Right atrium auricular region (tissue), 2 donors: ENCODE measurements around the gene ODC1. TPM values are rescaled to one million over a fixed set of nuclear protein-coding genes. Genes with fewer than 3 reads are reported as not detected.

Experiments
- DNase-seq: peaks from one replicate; pipeline ENCODE4 v3.0.0-alpha.2; 2019; ENCODE audit warnings: low spot score
- H3K27ac ChIP-seq, 2 donors: fragments of 200-600 bp; sonication (generic); 1 replicate in 1 of 2; 2 replicates in 1 of 2; pipeline ENCODE4 v1.5.1; 2016 to 2019
- H3K27me3 ChIP-seq, 2 donors: fragments of 200-600 bp; sonication (generic); one replicate each; pipeline versions ENCODE4 v1.5.1 to v1.6.0; 2017 to 2019
- H3K36me3 ChIP-seq: fragments of 200-600 bp; sonication (generic); one replicate; pipeline ENCODE4 v1.5.1; 2016
- H3K4me1 ChIP-seq, 2 donors: fragments of 200-600 bp; sonication (generic); one replicate each; pipeline versions ENCODE4 v1.5.1 to v1.6.0; 2017 to 2019
- H3K4me3 ChIP-seq, 2 donors: fragments of 200-600 bp; sonication (generic); 1 replicate in 1 of 2; 2 replicates in 1 of 2; pipeline ENCODE4 v1.5.1; 2017 to 2019; ENCODE audit warnings: mild to moderate bottlenecking in 1 of 2, moderate library complexity in 1 of 2
- H3K9me3 ChIP-seq, 2 donors: fragments of 200-600 bp; sonication (generic); one replicate each; pipeline ENCODE4 v1.5.1; 2019
- CTCF ChIP-seq, 2 donors: fragments of 200-600 bp; sonication (generic); IDR thresholded peaks; one replicate each; pipeline ENCODE4 v1.5.1; 2019; ENCODE audit warnings: antibody characterized with exemption in 2 of 2
- total RNA-seq, 2 donors: library from RNA; depleted of rRNA; stranded (reverse); fragments of >200 nt; gene quantifications; one replicate each; pipeline ENCODE4 v1.1.0, GENCODE V29; 2016

The ODC1 gene
- total RNA-seq, 2 donors from 2014 or later, result 41.3 to 73.9 TPM

GRCh38 chr2:10453905-10454298 lies 5.8 kb upstream of the ODC1 start:
- Histone ChIP-seq H3K36me3 (no peaks in the 10 kb centered on the region), H3K27ac (no peak overlapping the region), H3K4me1 (peaks cover 0 to 36% of the 10 kb centered on the region in 2 donors), H3K27me3 (no peaks in the 10 kb centered on the region), H3K4me3 (no peak overlapping the region), H3K9me3 (no peaks in the 10 kb centered on the region)
- no peak for TF ChIP-seq CTCF (IDR thresholded peaks at IDR 0.05)
- no peak for DNase-seq

GRCh38 chr2:10452956-10453904 lies 5.1 kb upstream of the ODC1 start:
- Histone ChIP-seq H3K4me1 (peaks cover 0 to 39% of the 10 kb centered on the region in 2 donors), H3K27ac (no peak overlapping the region), H3K27me3 (no peaks in the 10 kb centered on the region), H3K36me3 (no peaks in the 10 kb centered on the region), H3K9me3 (no peaks in the 10 kb centered on the region), H3K4me3 (no peak overlapping the region)
- no peak for TF ChIP-seq CTCF (IDR thresholded peaks at IDR 0.05)
- DNase-seq, result no peak

- Histone ChIP-seq H3K36me3 (no peaks in the 10 kb centered on the region), H3K4me3 (no peak overlapping the region), H3K27ac (no peak overlapping the region), H3K27me3 (no peaks in the 10 kb centered on the region), H3K9me3 (no peaks in the 10 kb centered on the region), H3K4me1 (peaks cover 0 to 36% of the 10 kb centered on the region in 2 donors)
- DNase-seq, result no peak
- no peak for TF ChIP-seq CTCF (IDR thresholded peaks at IDR 0.05)
These were observed 4.2 kb upstream of the ODC1 start for GRCh38 chr2:10452312-10452711.

GRCh38 chr2:10451819-10452218 lies 3.7 kb upstream of the ODC1 start:
- Histone ChIP-seq H3K4me3 (no peak overlapping the region), H3K4me1 (peaks cover 0 to 41% of the 10 kb centered on the region in 2 donors), H3K27me3 (no peaks in the 10 kb centered on the region), H3K36me3 (no peaks in the 10 kb centered on the region), H3K9me3 (no peaks in the 10 kb centered on the region), H3K27ac (no peak overlapping the region)
- DNase-seq, result no peak
- no peak for TF ChIP-seq CTCF (IDR thresholded peaks at IDR 0.05)

GRCh38 chr2:10449838-10450691 lies 1.9 kb upstream of the ODC1 start:
- TF ChIP-seq CTCF (IDR thresholded peaks at IDR 0.05), result no peak
- H3K4me3 ChIP-seq, result no peak overlapping the region

More at GRCh38 chr2:10449838-10450691, 1.9 kb upstream of the ODC1 start:
- no peaks in the 10 kb centered on the region for H3K9me3 ChIP-seq
- H3K36me3 ChIP-seq, result peaks cover under 1% of the 10 kb centered on the region
- peaks cover 0 to 49% of the 10 kb centered on the region in 2 donors for H3K4me1 ChIP-seq
- H3K27ac ChIP-seq, result no peak overlapping the region
- no peaks in the 10 kb centered on the region for H3K27me3 ChIP-seq
- no peak for DNase-seq
